ENCODE data around the gene USP40. TPM values are rescaled to one million over a fixed set of nuclear protein-coding genes. Genes with fewer than 3 reads are reported as not detected.

Gene USP40
- total and polyA plus RNA-seq, 2 of the 8 experiments (the other 6 are each of a cell fraction or from before 2014, with no cell fraction given), result 12.0 to 15.7 TPM

DNA sequence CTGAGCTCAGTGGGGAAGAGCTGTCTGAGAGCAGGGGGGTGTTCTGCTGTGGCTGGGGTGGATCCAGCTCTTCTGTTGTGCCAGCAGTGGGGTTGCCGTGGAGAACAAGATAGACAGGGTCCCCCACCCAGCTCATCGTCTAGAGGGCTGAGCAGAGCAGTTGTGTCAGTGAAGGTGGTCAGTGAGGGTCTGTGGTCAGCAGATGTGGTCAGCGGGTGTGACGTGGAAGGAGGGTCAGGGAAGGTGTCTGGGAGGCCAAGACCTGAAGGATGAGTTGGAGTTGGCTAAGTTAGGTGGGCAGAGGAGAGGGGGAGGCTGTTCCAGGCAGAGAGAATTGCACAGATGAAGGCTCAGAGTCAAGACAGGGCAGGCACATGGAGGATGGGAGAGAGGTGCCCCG lies 109.2 kb downstream of the USP40 start (continued):
- no peak for TF ChIP-seq NANOG (IDR thresholded peaks at IDR 0.05; ENCODE audit: insufficient read depth, low read depth, low read length, poor library complexity, severe bottlenecking)
